MV-4-11 (cell line): ENCODE results near the gene GANAB.
"Not testable (repeated sequence)": the region's sequence is repeated elsewhere in the genome, so short reads cannot be mapped to it uniquely, and the experiment has no call there.

ENCODE experiments used
- DNase-seq: peaks from one replicate; lab custom pipeline; 2025; lab: John Stamatoyannopoulos, UW

The GANAB gene

GRCh38 chr11:62601372-62602140 is 44.9 kb downstream of the GANAB start, which contains the start of gene MTA2:
Gene MTA2, minus strand, starts transcription at chr11:62601865. Its CDS starts 415 bp downstream, at chr11:62601450.
- peak; percentile 98 for DNase-seq

GRCh38 chr11:62601122-62601371 is 45.4 kb downstream of the GANAB start:
- DNase-seq: peak; percentile 9

- no peak for DNase-seq
Measured at GRCh38 chr11:62600367-62601121, 45.9 kb downstream of the GANAB start.

- no peak for DNase-seq
Measured at GRCh38 chr11:62599901-62600300, 46.5 kb downstream of the GANAB start.

GRCh38 chr11:62599069-62599696 is 47.2 kb downstream of the GANAB start:
- DNase-seq: peak; percentile 99

- no peak for DNase-seq
Measured at GRCh38 chr11:62595124-62595523, 51.3 kb downstream of the GANAB start.

- DNase-seq: peak; percentile 85
Measured at GRCh38 chr11:62593434-62594044, 52.9 kb downstream of the GANAB start.

- DNase-seq: no peak
Measured at GRCh38 chr11:62592989-62593421, 53.4 kb downstream of the GANAB start.

GRCh38 chr11:62592146-62592815 is 54.1 kb downstream of the GANAB start:
- DNase-seq: no peak

- peak; percentile 100 for DNase-seq
Measured at GRCh38 chr11:62591448-62592145, 54.8 kb downstream of the GANAB start, which contains the start of gene TUT1. Gene TUT1, minus strand, starts transcription at chr11:62591523. Its CDS starts 38 bp downstream, at chr11:62591485.

GRCh38 chr11:62588966-62589637 is 57.3 kb downstream of the GANAB start:
- DNase-seq: peak; percentile 13

- not testable (repeated sequence) for DNase-seq
Measured at GRCh38 chr11:62585356-62585755, 61.1 kb downstream of the GANAB start.

GRCh38 chr11:62581735-62582134 is 64.7 kb downstream of the GANAB start:
- DNase-seq: not testable (repeated sequence)

GRCh38 chr11:62580959-62581715 is 65.3 kb downstream of the GANAB start:
- no peak for DNase-seq

GRCh38 chr11:62579252-62579651 is 67.2 kb downstream of the GANAB start:
- no peak for DNase-seq

- no peak for DNase-seq
Measured at GRCh38 chr11:62578541-62578940, 67.9 kb downstream of the GANAB start.

- DNase-seq: no peak
Measured at GRCh38 chr11:62577046-62577714, 69.2 kb downstream of the GANAB start.

GRCh38 chr11:62575837-62576236 is 70.6 kb downstream of the GANAB start:
- DNase-seq: no peak

GRCh38 chr11:62575156-62575555 is 71.3 kb downstream of the GANAB start:
- DNase-seq: no peak
